Kasumi-1 (cell line): ENCODE measurements around the gene UBE4B.
"Not testable (repeated sequence)": the region's sequence is repeated elsewhere in the genome, so short reads cannot be mapped to it uniquely, and the experiment has no call there.

ENCODE experiments used
- DNase-seq, 2 experiments: peaks; one replicate each; lab custom pipeline; 2025; lab: John Stamatoyannopoulos, UW

UBE4B gene

DNA sequence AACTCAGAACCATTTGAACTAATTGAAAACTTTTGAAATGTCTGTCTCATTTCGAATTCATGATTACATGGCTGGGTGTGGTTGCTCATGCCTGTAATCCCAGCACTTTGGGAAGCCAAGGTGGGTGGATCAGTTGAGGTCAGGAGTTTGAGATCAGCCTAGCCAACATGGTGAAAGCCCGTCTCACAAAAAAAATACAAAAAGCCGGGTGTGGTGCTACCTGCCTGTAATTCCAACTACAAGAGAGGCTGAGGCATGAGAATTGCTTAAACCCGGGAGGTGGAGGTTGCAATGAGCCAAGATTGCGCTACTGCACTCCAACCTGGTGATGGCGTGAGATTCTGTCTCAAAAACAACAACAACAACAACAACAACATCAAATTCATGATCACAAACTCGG lies 40.6 kb downstream of the UBE4B start:
- DNase-seq: not testable (repeated sequence)

GRCh38 chr1:10074059-10074851 lies 41.5 kb downstream of the UBE4B start:
- DNase-seq: peak; percentile 97 to 98

- no peak for DNase-seq
Measured at GRCh38 chr1:10074852-10075730, 42.3 kb downstream of the UBE4B start.

- no peak for DNase-seq
Measured at GRCh38 chr1:10075732-10076131, 43.0 kb downstream of the UBE4B start.

DNA sequence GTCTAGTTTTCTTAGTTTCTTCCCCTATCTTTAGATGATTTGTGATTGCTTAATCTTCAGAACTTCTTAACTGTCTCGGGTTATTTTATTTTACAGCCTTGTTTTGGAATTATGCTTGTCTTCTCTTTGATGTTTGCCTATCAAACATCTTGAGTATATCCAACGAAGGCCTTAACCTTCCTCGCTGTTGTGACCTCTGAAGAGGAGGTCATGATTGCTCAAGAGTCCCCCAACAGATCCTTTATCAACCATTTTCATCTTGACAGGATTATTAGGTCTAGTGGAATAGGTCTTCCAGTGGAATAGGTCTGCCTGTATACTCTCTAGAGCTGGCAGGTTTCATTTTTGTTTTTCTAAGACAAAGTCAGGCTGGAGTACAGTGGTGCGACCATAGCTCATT lies 45.7 kb downstream of the UBE4B start:
- no peak for DNase-seq

GRCh38 chr1:10080523-10080922 lies 47.8 kb downstream of the UBE4B start:
- DNase-seq: no peak

GRCh38 chr1:10082785-10083479 lies 50.2 kb downstream of the UBE4B start:
- no peak for DNase-seq

DNA sequence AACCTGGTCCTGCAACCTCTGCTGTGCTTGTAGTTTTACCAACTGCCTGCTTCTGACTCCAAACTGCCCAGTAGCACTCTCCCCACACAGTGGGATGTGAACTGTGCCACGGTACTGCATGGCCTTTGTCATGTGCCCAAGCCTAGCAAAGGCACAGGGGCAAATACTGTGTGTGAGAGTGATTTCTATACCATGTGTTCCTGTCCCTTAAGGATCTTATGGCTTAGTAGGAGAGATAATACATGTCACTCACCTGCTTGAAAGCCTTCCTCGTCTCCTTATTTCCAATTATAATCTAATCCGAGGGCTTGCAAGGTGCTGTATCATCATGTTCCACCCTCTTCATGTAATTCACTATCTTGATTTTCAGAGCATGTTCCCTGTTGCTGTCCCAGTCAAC lies 51.3 kb downstream of the UBE4B start:
- DNase-seq: no peak

GRCh38 chr1:10085076-10085475 lies 52.3 kb downstream of the UBE4B start:
- DNase-seq: no peak

- no peak for DNase-seq
Measured at GRCh38 chr1:10087210-10087609, 54.5 kb downstream of the UBE4B start.

DNA sequence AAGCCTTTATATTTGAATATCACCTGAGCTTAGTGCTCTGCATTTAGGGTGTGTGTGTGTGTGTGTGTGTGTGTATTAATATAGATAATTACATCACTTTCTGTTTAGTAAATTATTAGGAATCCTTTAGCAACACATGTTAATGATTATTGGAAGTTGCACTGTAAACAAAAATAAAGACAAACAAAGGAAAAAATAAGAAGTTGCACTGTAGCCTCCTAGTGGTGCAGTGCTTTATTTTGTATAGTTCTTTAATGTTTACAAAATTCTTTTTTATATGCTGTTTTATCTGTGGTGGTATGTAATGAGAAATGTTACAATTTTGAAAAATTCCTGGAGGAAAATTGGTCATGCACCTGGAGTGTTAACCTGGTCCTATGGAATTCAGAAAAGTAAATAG lies 69.2 kb downstream of the UBE4B start:
- DNase-seq: no peak

- no peak for DNase-seq
Measured at GRCh38 chr1:10103193-10103592, 70.4 kb downstream of the UBE4B start.

DNA sequence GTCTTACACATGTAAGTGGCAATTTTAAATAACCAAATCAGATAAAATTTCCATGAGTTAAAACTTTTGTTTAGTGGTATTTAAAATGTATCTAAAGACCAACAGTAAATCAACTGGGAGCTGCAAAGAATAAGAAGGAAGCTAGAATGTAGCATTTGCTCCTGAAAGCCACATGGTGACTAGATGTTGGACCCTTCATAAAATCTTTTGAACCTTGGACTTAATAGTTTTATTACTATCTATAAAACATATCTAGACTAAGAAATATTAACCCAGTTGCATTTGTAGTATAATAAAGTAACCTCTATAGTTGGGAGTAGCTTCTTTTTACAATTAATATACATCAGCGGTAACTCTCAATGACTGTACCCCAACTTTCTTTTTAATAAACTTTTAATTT lies 72.1 kb downstream of the UBE4B start:
- no peak for DNase-seq

GRCh38 chr1:10105484-10105883 lies 72.7 kb downstream of the UBE4B start:
- DNase-seq: no peak

- no peak for DNase-seq
Measured at GRCh38 chr1:10106241-10106640, 73.5 kb downstream of the UBE4B start.

- no peak for DNase-seq
Measured at GRCh38 chr1:10106756-10107475, 74.2 kb downstream of the UBE4B start.

- not testable (repeated sequence) for DNase-seq
Measured at GRCh38 chr1:10107476-10107847, 74.7 kb downstream of the UBE4B start.

GRCh38 chr1:10108134-10108663 lies 75.4 kb downstream of the UBE4B start:
- DNase-seq: no peak

DNA sequence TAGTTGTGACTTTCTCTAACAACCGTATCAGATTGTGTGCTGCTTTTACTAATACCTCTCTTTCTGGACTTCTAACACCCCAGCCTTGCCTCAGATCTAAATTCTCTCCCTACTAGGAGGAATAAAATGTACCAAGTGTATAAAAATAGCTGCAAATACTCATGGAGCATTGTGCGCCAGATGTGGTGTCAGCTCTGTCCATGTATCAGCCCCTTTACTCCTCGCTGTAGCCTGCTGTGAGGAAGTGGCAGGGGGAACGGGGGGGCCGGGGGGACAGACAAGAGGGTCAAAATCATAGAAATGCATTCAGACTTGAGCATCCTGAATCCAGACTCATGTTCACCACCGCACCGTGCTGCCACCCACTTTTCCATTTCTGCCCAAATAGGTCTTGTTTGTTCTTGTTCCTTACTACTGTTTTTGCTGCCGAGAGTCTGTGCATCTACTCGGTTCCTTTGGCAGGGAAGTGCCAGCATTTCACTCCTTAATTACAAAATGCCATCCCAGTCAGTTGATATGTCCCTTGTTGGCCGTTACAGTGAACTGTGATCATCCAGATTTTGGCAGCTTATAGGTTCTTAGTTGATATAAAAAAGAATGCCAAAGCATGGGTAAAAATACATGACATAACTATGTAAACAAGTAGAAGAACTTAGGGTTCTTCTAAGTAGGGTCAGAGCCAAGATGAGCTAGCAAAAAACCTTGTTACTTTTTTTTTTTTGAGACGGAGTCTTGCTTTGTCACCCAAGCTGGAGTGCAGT lies 76.4 kb downstream of the UBE4B start:
- no peak for DNase-seq

- no peak for DNase-seq
Measured at GRCh38 chr1:10113501-10113900, 80.7 kb downstream of the UBE4B start.

DNA sequence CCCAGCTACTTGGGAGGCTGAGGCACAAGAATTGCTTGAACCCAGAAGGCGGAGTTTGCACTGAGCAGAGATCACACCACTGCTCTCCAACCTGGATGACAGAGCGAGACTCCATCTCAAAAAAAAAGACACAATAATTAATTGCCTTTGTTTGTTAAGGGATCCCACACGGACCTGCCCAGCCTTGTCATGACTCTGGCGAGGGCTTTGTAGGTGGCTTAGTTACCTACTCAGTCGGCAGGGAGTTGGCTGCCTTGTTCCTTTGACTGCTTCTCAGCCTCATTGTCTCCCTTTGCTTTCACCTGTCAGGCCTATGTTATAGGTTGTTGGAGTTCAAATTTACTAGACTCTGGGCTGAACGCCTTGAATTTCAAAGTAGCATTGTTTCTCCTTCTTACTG lies 82.0 kb downstream of the UBE4B start:
- no peak for DNase-seq
